ENCODE results near the gene GAB2.

Gene GAB2

DNA sequence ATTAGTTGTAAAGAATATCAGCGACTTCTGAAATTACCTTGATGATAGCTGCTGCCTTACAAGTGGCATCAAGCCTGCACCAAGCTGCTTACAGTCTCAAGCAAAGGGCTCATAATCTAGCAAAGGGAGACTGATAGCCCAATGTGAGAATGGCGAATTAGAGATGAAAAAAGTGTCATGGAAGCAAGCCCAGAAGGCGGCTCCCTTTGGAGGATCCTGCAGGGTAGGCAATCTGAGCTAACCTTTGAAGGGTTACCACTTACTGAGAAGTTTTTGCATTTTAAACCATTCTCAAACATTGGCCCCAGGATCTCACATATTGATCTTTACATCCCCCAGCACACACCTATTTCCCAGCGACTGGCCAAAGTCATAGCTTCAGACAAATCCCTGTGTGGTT, 18.5 kb downstream of the GAB2 start:
- no peak for DNase-seq

DNA sequence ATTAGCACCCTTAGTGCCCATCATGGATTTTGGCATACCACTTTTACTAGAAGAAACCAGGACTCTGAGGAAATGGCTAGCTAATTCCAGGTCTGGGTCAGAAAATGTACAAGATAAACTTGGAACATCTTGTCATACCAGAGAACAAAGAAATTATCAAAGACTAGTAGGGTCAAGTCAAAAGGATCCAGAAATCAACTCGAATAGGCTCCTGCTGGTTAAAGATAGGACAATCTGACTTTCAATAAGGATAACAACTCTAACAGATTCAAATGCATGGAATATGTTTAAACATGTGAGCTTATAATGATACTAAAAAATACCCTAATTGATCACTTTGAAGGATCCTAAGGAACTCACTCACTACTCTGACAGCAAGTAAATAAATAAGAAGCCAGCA, 18.9 kb downstream of the GAB2 start:
- DNase-seq, result no peak

DNA sequence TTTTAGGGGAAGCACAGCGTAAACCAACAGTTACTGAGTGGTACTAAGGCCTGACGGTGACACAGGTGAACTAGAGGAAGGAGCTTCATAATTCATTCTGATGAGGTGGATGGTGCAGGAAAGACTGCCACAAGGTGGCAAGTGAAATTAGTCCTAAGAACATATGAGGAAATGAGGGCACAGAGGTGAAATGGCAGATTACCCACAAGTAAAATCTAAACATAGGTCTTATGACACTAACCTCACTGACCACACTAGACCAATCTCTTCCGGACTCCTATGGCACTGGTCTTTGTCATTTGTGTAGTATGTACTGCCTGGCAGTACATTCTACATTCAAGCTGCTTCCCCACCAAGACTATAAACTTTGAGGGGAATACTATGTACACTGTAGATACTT, 20.2 kb downstream of the GAB2 start:
- DNase-seq, result no peak

DNA sequence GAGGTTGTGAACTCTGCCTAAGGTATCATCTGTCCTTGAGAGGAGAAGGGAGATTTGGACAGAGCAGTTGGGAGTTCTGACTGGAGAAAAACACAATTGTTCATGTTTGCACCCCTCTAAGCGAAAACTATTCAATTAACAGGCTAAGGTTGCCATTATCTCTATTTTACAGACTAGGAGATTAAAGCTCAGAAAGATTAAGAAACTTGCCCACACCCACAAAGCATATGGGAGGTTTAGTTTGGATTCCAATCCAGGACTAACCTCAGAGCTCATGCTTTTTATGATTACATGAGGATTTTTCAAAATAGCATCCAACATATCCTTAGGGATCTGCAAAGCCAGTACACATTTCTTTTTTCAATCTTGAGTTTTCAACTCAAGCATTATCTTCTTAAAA, 22.0 kb downstream of the GAB2 start:
- no peak for DNase-seq

DNA sequence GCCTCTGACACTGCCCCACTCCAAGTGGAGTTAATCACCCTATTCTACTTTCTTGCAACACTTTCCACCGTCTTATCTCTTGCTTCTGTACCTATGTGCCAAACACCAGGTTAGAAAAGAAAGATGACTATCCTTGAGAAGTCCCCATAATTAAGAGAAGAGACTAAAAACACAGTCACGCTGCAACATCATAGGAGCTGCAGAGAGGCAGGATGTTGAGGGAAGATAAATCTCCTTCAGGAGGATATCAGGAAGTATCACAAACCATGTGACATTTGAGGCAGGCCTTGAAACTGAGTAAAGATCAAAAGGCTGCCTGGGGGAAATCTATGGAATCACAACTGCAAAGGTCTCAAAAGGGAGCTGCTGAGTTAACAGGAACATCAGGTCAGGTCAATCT, 24.8 kb downstream of the GAB2 start:
- no peak for DNase-seq

DNA sequence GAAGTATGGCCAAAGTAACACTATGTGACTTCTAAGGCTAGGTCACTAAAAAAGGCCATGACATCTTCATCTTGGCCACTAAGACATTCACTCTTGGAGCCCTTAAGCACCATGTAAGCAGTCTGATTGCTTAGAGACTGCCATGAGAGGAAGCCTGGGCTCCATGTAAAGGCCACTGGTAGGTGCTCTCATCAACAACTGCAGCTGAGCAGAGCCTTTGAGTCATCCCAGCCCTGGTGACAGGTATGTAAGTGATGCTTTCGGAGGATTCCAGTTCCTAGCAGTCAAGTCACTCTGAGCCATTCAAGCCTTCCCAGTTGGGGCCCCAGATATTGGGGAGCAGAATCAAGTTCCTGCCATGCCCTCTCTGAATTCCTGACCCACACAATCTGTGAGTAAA, 26.2 kb downstream of the GAB2 start:
- no peak for DNase-seq

DNA sequence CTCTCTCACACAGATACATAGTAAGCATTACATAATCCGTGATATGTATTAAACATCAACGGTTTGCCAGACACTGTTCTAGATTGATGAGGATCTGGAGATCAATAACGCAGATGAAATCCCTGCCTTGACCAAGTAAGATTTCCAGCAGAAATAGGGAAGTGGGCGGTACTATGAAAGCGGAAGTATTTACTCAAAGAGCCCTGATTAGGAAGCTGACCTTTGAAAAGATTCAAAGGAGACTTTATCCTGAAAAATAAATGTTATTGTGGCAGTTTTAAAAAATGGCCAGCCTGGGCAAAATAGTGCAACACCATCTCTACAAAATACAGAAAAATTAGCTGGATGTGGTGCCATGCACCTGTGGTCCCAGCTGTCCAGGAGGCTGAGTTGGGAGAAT, 26.8 kb downstream of the GAB2 start:
- no peak for DNase-seq

DNA sequence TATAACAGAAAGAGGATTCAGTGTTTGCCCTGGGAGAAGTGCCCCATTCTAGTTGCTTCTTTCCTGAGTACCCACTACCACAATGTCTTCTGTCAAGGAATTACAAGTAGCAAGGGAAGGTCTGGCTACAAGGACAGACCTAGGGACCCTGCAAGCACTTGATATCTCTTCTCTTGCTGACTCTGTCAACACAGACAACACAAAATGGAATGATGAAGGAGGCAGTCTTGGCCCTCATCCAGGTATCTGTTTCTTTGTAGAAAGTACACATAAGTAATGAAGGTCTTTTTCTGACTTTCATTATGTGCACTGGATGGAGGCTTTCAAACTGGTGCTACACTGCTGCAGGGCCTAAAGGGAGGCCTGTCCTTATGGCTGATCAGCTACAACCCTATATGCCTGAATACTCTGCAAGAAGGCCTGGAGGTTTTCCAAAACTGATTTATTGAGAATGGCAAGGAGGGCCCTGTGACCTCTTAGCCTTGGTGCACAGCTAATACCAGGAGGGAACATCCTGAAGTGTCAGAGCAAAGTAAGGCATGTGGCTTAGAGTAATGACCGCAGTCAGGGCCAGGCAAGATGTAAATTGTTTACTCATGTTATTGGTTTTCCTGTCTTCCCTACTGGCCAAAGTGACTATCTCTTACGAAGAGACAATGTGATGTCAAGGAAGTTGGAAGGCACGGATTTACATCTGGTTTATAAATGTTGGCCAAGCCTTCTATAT, 31.2 kb downstream of the GAB2 start:
- no peak for DNase-seq

DNA sequence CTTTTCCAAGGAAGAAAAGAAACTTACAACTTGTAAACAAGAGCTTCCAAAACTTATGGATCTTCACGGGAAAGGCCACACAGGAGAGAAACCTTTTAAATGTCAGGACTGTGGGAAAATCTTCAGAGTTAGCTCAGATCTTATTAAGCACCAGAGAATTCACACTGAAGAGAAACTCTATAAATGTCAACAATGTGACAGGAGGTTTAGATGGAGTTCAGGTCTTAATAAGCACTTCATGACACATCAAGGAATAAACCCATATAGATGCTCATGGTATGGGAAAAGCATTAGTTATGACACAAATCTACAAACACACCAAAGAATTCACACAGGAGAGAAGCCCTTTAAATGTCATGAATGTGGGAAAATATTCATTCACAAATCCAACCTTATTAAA, 32.4 kb downstream of the GAB2 start:
- no peak for DNase-seq

DNA sequence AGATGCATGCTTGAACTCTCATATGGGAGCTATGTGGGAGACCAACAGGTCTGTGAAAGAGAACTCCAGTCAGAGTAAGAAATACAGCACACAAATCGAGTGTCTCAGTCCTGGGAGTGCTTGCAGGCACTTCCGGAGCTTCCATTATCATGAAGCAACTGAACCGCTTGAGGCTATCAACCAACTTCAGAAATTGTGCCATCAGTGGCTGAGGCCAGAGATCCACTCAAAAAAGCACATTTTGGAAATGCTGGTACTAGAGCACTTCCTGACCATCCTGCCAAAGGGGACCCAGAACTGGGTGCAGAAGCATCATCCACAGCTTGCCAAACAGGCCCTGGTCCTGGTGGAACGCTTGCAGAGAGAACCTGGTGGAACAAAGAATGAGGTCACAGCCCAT, 33.4 kb downstream of the GAB2 start:
- no peak for DNase-seq

DNA sequence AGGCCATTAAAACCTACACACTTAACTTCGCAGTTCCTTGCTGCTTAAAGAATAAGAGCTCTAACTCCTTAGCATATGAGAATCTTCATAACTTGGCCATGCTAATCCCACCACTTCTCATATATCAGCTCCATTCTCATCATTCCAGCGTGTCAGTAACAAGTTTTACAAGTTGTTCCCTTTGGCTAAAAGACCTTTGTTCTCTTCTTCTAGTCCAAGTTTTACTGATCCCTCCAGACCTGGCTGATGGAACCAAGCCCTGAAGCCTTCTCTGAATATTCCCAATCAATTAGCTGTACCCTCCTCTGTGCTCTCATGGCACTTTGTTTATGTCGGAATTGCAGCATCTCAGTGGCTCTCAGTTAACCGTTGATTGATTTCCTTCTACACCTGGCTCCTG, 35.8 kb downstream of the GAB2 start:
- no peak for DNase-seq

DNA sequence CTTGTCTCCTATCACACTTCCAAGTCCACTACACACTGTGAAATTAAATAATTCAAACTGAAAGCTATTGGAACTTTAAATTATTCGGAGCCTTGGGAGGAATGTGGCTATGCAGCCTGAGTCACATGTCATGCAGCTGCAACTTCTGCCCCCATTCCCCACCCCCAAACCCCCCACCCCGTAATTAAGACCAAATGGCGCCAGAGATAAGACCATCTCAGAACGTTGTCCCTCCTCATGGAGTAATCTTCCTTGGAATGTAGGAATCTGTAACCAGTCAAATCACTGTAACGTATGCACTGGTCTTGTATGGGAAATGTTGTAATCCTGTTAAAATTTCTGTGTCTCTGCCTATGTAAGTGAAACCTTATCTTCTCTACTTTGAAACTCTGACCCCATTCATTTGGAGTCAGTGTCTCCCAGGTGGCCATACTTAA, 37.0 kb downstream of the GAB2 start:
- DNase-seq, result no peak

DNA sequence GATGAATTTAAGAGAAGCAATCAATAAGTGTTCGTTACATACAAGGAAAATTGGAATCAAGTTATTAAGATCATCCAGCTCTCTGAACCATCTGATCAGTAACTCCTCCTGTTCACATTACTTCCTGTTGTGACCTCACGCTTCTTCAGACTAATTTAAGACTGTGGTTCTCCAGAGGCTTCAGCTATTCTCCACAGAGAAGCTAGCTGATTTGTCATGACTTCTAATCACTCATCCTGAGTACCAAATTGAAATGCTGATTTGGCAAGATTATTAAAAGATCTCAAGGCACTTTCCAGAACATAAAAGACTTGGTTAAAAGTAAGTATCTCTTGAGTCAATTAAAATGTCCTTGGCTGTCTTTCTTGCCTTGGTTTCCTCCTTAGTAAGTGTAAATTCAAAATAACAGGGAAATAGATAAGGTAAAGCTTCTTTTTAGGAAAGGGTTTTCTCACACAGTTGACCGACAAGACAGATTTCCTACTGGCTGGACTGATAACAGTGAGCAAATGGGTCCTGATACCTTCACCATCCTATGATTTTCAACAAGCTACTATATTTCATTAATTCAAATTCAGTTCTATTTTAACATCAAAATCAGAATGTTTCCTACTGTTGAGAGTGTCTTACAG, 38.5 kb downstream of the GAB2 start:
- no peak for DNase-seq

DNA sequence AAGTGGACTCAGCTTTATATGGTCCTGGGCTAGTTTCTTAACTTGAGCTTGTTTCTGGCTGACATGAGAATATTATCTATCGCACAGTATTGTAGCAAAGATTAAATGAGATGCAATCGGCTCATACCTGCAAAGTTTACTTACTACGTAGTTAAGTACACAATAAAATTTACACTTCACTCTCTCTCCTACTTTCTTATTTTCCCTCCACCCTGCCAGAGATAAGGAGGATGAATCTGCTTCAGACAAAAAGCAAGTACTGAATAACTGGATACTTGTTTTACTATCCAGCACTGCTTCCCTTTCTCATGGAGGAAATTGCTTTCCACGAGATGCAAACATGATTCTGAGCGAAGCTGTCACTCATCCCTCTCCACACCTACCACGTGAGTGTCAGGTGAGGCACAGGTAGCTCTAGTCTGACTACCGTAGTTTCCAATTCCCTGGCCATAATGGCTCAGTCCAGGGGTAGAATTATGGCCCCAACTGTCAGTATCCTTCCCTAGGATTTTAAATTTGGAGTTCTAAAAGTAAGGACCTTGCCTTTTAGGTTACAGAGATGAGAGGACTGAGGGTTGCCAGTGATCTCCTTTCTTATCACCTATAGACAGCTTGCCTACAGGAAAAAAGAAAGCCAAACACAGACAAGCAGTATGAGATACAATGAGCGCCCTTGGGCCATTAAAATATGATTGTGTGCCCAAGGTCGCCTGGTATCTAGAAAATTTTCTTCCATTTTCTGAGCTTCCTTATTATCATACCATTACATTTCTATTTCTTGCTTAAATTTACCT, 39.8 kb downstream of the GAB2 start:
- DNase-seq, result no peak

DNA sequence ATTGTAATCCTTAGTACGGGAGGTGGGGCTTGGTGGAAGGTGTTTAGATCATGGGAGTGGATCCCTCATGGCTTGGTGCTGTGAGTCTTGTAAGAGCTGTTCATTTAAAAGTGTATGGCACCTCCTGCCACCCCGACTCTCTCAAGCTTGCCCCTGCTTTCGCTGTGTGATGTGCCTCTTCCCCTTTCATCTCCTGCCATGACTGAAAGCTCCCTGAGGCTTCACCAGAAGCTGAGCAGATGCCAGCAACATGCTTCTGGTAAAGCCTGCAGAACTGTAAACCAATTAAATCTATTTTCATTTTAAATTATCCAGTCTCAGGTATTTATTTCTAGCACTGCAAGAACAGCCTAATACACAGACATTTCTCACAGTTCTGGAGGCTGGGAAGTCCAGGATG, 40.8 kb downstream of the GAB2 start:
- no peak for DNase-seq

DNA sequence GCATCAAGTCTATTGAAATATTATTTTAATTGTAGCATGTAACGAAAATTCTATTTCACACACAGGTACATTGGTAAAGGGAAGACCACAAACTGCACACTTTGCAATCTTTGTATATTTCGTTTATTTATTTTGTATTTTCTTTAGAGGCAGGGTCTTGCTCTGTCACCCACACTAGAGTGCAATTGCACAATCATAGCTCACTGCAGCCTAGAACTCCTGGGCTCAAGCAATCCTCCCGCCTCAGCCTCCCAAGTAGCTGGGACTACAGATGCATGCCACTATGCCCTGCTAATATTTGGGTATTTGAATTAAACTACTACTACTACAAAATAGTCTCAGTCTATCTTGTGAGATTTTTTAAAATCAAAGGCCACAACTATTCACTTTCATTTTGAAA, 42.7 kb downstream of the GAB2 start:
- no peak for DNase-seq

DNA sequence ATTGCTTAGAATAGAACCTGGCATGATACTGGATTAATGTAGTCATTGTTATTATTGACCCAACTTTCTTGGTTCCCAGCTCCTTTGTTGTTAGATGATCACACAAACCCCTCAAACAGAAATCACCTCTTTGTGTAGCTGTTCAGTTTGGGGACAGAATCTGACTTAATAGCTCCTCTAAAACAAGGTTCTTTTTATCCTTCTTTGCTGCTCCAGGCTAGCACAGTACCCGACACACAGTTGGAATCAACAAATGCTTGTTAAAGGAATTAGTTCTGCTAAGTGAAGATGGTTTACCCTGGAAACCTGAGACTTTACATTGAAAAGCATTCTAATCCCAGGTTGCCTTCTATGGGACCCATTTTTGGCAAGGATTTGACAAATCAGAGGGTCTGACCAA, 43.9 kb downstream of the GAB2 start:
- DNase-seq, result no peak

DNA sequence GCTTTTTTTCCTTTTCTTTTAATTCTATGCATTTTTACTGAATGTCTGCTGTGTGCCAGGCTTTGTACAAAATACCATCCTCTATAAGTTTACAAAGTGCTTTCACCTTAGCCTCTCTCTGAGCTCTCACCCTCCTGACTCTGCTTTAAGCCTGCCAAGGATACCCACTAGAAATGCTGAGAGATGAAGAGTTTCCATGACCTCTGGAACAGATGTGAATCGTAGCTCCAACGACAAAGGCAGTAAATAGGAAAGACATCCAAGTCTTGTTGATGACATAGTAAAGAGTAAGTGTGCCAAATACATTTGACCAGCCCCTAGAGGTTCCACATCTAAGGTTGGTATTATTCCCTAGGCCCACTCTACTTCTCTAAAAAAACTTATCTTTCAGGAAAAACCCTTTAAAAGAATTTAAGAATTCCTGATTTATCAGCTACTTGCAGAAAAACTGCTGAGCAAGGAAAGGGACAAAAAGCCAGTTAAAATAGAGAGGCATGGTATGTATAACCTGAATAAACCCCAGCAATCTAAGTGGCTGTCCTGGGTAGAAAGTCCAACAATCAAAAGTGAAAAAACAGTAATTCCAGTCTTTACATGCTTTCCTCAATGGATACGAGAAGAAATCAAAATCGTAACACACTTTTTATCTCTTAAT, 45.4 kb downstream of the GAB2 start:
- DNase-seq, result no peak

DNA sequence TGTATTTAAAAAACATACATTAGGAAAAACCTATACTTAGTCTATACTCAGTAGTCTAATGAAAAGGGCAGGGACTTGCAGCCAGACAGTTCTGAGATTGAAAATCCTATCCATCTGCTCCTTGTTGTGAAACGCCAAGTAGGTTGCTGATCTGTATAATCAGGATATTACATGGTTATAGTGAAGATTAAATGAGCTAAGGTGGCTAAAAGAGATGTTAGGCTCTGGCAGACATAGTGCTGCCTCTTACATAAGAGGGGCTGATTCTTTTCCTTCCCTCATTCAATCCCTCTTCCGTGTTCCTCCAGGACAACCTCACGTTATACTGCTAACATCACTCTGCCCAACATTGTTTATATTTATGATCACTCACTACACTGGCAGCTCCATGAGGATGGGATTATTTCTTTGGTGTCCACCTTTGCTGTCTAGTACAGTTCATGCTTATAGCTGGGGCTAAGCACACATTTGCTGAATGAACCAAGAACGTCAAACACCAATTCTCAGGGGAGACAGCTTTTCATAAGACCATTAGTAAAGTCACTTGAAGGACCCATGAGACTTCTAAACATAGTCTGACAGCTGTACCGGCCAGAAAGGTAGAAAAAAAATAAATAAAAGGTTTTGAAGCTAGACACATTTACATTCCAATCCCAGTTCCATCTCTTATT, 46.3 kb downstream of the GAB2 start:
- DNase-seq, result no peak

DNA sequence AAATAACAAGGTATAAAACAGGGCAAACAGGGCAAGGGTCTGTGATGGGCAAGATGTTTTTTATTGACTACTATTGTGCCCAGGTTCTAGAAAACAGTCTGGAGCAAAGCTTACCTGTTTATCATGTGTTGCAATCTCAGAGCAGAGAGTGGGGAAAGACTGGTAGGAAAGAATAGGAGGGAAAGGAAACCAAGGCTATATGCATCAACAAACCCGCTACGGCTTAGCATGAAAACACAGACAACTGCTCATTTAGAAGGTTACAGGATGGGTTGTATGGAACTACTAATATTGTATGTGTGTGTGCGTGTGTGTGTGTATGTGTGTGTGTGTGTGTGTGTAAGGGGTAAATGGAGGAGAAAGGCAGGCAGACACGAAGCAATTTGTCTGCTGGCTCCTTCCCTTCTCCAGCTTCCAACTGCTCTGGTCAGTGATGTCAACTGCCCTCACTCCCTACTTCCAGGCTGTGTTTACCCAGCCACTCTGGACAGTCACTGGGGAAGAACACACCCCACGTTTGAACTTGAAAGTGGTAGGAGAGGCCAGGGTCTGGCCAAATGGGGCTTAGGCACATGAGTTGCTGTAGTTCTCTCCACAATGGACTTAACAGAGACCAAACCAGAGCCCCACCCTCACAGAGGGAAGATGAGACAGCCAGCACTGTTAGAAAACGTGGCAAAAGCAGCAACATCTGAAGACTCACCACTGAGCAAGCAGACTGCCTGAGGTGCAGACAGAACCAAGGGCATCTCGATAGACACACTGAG, 47.0 kb downstream of the GAB2 start:
- DNase-seq, result no peak

DNA sequence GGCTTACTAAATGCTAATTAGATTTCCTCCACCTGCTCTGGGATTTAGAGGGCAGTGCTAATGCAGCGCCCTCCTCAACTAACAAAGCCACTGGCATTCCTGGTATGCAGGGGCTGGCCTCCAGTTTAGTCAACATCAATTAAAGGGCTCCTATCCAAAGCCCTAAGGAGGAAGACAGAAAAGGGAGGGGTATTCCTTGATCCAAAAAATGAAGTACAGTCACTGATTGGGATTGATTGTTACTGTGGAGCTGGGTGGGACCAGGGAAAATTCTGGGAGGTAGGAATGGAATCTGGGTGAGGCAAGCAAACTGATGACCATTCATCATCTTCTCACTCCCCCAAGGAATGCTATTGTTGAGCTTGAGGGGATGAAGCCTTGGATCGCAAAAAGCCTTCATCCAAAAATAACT, 52.2 kb downstream of the GAB2 start:
- no peak for DNase-seq

DNA sequence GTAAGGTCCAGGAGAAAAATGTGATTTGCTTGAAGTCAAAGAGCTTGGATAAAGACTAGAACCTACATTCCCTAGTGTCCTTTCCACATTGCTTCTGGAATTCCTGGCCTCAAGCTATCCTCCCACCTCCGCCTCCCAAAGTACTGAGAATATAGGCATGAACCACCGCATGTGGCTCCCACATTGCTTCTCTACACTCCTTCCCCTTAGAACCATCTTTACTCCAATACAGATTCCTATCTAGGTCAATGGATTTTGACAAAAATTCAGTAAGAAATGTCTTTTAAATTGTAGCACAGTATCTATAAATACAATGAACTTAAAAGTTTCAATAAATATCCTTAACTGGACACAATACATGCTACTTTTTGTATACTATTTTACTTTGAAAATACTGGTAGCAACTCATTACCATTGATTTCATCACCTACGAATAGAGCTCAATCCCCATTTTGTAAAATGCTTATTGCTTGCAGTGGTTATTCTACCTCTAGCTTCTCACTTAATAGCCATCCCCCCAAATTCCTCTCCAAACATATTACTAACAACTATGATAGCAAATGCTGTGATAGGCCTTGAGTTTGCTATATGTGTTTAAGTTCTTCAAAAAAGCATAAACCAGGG, 53.4 kb downstream of the GAB2 start:
- no peak for DNase-seq

Data from stimulated activated CD4-positive, alpha-beta T cell treated with anti-CD3 and anti-CD28 coated beads, Interleukin-2, amount 100 ng/mL, for 48 hours (primary cell).